ENCODE results near the gene KCTD16. TPM values are rescaled to one million over a fixed set of nuclear protein-coding genes. Genes with fewer than 3 reads are reported as not detected.

Gene KCTD16
- total RNA-seq, 4 donors from 2014 or later: not detected

DNA sequence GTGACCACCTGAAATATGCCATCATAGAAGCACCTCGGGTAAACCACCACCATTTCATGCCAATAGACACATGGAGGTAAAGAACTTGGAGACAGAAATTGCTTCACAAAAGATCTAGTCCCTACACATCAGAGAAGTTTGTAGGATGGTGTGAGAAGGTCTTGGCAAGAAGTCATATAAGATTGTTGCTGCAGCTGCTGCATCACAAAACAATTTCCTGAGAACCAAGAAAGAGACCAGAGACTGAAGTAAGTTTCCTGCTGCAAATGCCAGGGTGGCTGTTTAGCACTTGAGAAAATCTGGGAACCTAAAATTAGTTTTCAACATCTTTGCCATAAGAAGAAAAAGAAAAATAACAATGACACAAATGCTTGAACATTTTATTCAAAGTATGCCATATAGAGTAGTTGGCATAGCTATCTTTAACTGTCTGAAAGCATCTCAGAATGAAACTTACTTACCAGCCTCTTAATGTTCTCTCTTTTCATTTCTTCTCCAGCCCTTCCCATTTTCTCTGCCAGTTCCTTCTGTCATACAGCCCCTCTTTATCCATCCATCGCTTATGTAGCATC is 114.3 kb downstream of the KCTD16 start:
- 65 to 70% methylated on average over 2 of the region's 2 CpGs for WGBS, 2 donors
- intact Hi-C loops (cut with DNase I): no loop called here
- TF ChIP-seq, protein P1, sequence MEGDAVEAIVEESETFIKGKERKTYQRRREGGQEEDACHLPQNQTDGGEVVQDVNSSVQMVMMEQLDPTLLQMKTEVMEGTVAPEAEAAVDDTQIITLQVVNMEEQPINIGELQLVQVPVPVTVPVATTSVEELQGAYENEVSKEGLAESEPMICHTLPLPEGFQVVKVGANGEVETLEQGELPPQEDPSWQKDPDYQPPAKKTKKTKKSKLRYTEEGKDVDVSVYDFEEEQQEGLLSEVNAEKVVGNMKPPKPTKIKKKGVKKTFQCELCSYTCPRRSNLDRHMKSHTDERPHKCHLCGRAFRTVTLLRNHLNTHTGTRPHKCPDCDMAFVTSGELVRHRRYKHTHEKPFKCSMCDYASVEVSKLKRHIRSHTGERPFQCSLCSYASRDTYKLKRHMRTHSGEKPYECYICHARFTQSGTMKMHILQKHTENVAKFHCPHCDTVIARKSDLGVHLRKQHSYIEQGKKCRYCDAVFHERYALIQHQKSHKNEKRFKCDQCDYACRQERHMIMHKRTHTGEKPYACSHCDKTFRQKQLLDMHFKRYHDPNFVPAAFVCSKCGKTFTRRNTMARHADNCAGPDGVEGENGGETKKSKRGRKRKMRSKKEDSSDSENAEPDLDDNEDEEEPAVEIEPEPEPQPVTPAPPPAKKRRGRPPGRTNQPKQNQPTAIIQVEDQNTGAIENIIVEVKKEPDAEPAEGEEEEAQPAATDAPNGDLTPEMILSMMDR (IDR thresholded peaks at IDR 0.05): no peak
- TF ChIP-seq POLR2A (IDR thresholded peaks at IDR 0.05): no peak
- Histone ChIP-seq H3K4me1 (no peaks in the 10 kb centered on the region), H3K27me3 (no peaks in the 10 kb centered on the region), H3K27ac (no peak overlapping the region), H3K36me3 (no peaks in the 10 kb centered on the region), H3K9me3 (no peaks in the 10 kb centered on the region), H3K4me3 (no peak overlapping the region)
- no peak for DNase-seq

- intact Hi-C loops (cut with DNase I): no loop called here
- WGBS, 2 donors: 88 to 94% methylated on average over 2 of the region's 2 CpGs
- Histone ChIP-seq H3K27me3 (no peaks in the 10 kb centered on the region), H3K9me3 (no peaks in the 10 kb centered on the region), H3K4me1 (no peaks in the 10 kb centered on the region), H3K27ac (no peak overlapping the region), H3K4me3 (no peak overlapping the region), H3K36me3 (no peaks in the 10 kb centered on the region)
- DNase-seq: no peak
- no peak for TF ChIP-seq POLR2A (IDR thresholded peaks at IDR 0.05)
- TF ChIP-seq, protein P1 (IDR thresholded peaks at IDR 0.05): no peak
These were observed 118.6 kb downstream of the KCTD16 start for GRCh38 chr5:144289277-144289676.

- intact Hi-C loops (cut with DNase I): no loop called here
- Histone ChIP-seq H3K4me3 (no peak overlapping the region), H3K27me3 (no peaks in the 10 kb centered on the region), H3K4me1 (no peaks in the 10 kb centered on the region), H3K27ac (no peak overlapping the region), H3K36me3 (no peaks in the 10 kb centered on the region), H3K9me3 (no peaks in the 10 kb centered on the region)
- no peak for TF ChIP-seq POLR2A (IDR thresholded peaks at IDR 0.05)
- TF ChIP-seq, protein P1 (IDR thresholded peaks at IDR 0.05): no peak
- DNase-seq: no peak
These were observed 121.4 kb downstream of the KCTD16 start for GRCh38 chr5:144292029-144292428.

DNA sequence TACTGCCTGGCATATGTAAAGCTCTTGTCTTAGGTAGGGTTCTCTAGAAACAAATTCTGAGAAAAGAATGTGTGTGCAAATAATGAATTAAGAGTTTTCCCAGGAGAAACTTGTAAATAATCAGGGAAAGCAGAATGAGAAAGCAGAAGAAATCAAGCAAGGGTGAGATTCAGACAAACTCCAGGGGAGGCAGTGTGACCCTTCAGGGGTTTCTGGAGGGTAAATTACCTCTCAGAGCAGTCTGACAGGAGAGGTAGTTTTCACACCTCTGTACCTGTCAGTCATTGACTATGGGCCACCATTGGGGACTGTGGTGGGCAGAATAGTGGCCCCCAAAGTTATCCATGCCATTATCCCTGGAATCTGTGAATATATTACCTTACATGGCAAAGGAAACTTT is 124.6 kb downstream of the KCTD16 start:
- no peaks in the 10 kb centered on the region for H3K36me3 ChIP-seq
- H3K27me3 ChIP-seq: no peaks in the 10 kb centered on the region
- no peaks in the 10 kb centered on the region for H3K9me3 ChIP-seq
- H3K27ac ChIP-seq: no peak overlapping the region
- no peak for DNase-seq
- TF ChIP-seq, protein P1 (IDR thresholded peaks at IDR 0.05): no peak
- TF ChIP-seq POLR2A (IDR thresholded peaks at IDR 0.05): no peak
- intact Hi-C loops (cut with DNase I): no loop called here
- no peak overlapping the region for H3K4me3 ChIP-seq
- no peaks in the 10 kb centered on the region for H3K4me1 ChIP-seq

- intact Hi-C loops (cut with DNase I): no loop called here
- no peak for DNase-seq
- no peaks in the 10 kb centered on the region for H3K9me3 ChIP-seq
- TF ChIP-seq POLR2A (IDR thresholded peaks at IDR 0.05): no peak
- TF ChIP-seq, protein P1 (IDR thresholded peaks at IDR 0.05): no peak
- H3K4me1 ChIP-seq: no peaks in the 10 kb centered on the region
- H3K4me3 ChIP-seq: no peak overlapping the region
- H3K27me3 ChIP-seq: no peaks in the 10 kb centered on the region
- WGBS, 2 donors: 87 to 89% methylated on average over 3 of the region's 3 CpGs
- H3K27ac ChIP-seq: no peak overlapping the region
- no peaks in the 10 kb centered on the region for H3K36me3 ChIP-seq
These were observed 126.4 kb downstream of the KCTD16 start for GRCh38 chr5:144297081-144297480.
